GM12892 (cell line): Measurements from ENCODE around the gene DOK7.

ENCODE experiments used
- POLR2A ChIP-seq: IDR thresholded peaks from 2 replicates; pipeline ENCODE4 v1.6.1; 2011; ENCODE audit warnings: low read depth, low read length, control low read depth
- TAF1 ChIP-seq: IDR thresholded peaks from 2 replicates; pipeline ENCODE4 v1.6.1; 2011; ENCODE audit warnings: low read depth, mild to moderate bottlenecking, control low read depth, low read length, borderline replicate concordance

- TF ChIP-seq POLR2A (no peak), TAF1 (no peak)
These were observed 66.9 kb downstream of the DOK7 start for GRCh38 chr4:3530051-3530450.
